H1 (cell line): ENCODE data around the gene PIK3CG. TPM values are rescaled to one million over a fixed set of nuclear protein-coding genes. Genes with fewer than 3 reads are reported as not detected.

Experiments used
- CTCF ChIA-PET: fragments of 300-600 bp; sonication (Branson Sonifier 250); formaldehyde crosslinking; loops from one replicate; lab custom pipeline; 2021; ENCODE audit not compliant: partially characterized antibody; lab: Charles Lee
- POLR2A ChIA-PET: fragments of 300-600 bp; sonication (Branson Sonifier 250); formaldehyde crosslinking; loops from one replicate; lab custom pipeline; 2021; ENCODE audit warnings: inconsistent platforms; ENCODE audit not compliant: partially characterized antibody; lab: Charles Lee
- DNase-seq, 2 experiments: peaks; one replicate each; pipeline versions ENCODE4 v3.0.0 to v3.0.0-alpha.2; 2010 to 2022; ENCODE audit warnings: low spot score in 2 of 2, low read depth in 1 of 2, mixed read lengths in 1 of 2
- FAIRE-seq: peaks from 2 replicates; lab custom pipeline; 2011; peaks lifted over from hg19 to GRCh38; lab: Jason Lieb, UNC
- H2AFZ ChIP-seq: 2 replicates; pipeline ENCODE4 v1.8.1; 2012; ENCODE audit warnings: low read length, inconsistent platforms
- H2AK5ac ChIP-seq: 2 replicates; pipeline ENCODE4 v1.6.1; 2013; ENCODE audit warnings: low read depth, low read length
- H2BK120ac ChIP-seq: replicated peaks from 2 replicates; pipeline ENCODE3; 2013; ENCODE audit warnings: low read depth, low read length, inconsistent platforms
- H2BK12ac ChIP-seq: 2 replicates; pipeline ENCODE4 v1.6.1; 2013; ENCODE audit warnings: low read depth, low read length
- H2BK15ac ChIP-seq: 2 replicates; pipeline ENCODE4 v1.6.1; 2013; ENCODE audit warnings: low read length
- H2BK20ac ChIP-seq: 2 replicates; pipeline ENCODE4 v1.6.1; 2013; ENCODE audit warnings: low read length
- H2BK5ac ChIP-seq: 2 replicates; pipeline ENCODE4 v1.6.1; 2013; ENCODE audit warnings: low read depth, low read length
- H3K14ac ChIP-seq: 2 replicates; pipeline ENCODE4 v1.6.1; 2013; ENCODE audit warnings: inconsistent platforms; ENCODE audit not compliant: insufficient read length
- H3K18ac ChIP-seq: 2 replicates; pipeline ENCODE4 v1.6.1; 2013; ENCODE audit warnings: low read length; ENCODE audit errors: extremely low read depth
- H3K23ac ChIP-seq: 2 replicates; pipeline ENCODE4 v1.6.1; 2013; ENCODE audit warnings: inconsistent platforms; ENCODE audit not compliant: insufficient read length
- H3K23me2 ChIP-seq: 2 replicates; pipeline ENCODE4 v1.6.1; 2013; ENCODE audit warnings: low read depth, low read length
- H3K27ac ChIP-seq: 2 replicates; pipeline ENCODE4 v1.6.1; 2011; ENCODE audit warnings: low read depth, low read length, inconsistent platforms
- H3K27me3 ChIP-seq, 4 experiments: replicated peaks in 1 of 4; 1 replicate in 1 of 4; 2 replicates in 3 of 4; pipeline versions ENCODE4 v1.6.1 to v1.8.1; 2011 to 2013; ENCODE audit warnings: low read length in 3 of 4, mild to moderate bottlenecking in 3 of 4, inconsistent platforms in 2 of 4, mixed read lengths in 2 of 4, moderate library complexity in 1 of 4; ENCODE audit not compliant: control insufficient read depth in 3 of 4, insufficient read depth in 3 of 4; ENCODE audit errors: extremely low read depth in 1 of 4
- H3K36me3 ChIP-seq, 4 experiments: 2 replicates each; pipeline versions ENCODE4 v1.6.1 to v1.8.1; 2011 to 2013; ENCODE audit warnings: mild to moderate bottlenecking in 4 of 4, low read length in 3 of 4, moderate library complexity in 2 of 4, control low read depth in 1 of 4, inconsistent platforms in 1 of 4; ENCODE audit not compliant: insufficient read depth in 4 of 4, control insufficient read depth in 2 of 4
- H3K4ac ChIP-seq: replicated peaks from 2 replicates; pipeline ENCODE3; 2013; ENCODE audit warnings: low read length, low read depth, mixed read lengths, inconsistent platforms; ENCODE audit not compliant: insufficient read length
- H3K4me1 ChIP-seq, 4 experiments: replicated peaks in 1 of 4; 1 replicate in 1 of 4; 2 replicates in 3 of 4; pipeline versions ENCODE4 v1.6.1 to v1.8.1; 2011 to 2013; ENCODE audit warnings: low read length in 3 of 4, inconsistent platforms in 2 of 4, mixed read lengths in 1 of 4; ENCODE audit not compliant: insufficient read depth in 4 of 4, control insufficient read depth in 3 of 4
- H3K4me2 ChIP-seq, 2 experiments: 2 replicates each; pipeline versions ENCODE4 v1.6.1 to v1.8.1; 2011 to 2013; ENCODE audit warnings: low read depth in 2 of 2, low read length in 2 of 2, control low read depth in 1 of 2, inconsistent platforms in 1 of 2, mild to moderate bottlenecking in 1 of 2; ENCODE audit not compliant: insufficient read depth in 1 of 2
- H3K4me3 ChIP-seq, 4 experiments: fragments of 200-600, 300-600 bp in 1 of 4; sonication (generic), shearing (Covaris generic), sonication (Bioruptor Twin) in 1 of 4; 2 replicates each; pipeline versions ENCODE4 v1.5.1 to v1.8.1; 2011 to 2016; ENCODE audit warnings: low read length in 4 of 4, low read depth in 3 of 4, control low read depth in 2 of 4, inconsistent platforms in 2 of 4, mild to moderate bottlenecking in 2 of 4, mixed read lengths in 1 of 4, moderate library complexity in 1 of 4; ENCODE audit not compliant: insufficient read depth in 2 of 4; ENCODE audit errors: extremely low read depth in 1 of 4
- H3K56ac ChIP-seq: replicated peaks from 2 replicates; pipeline ENCODE3; 2013; ENCODE audit warnings: low read depth, mild to moderate bottlenecking, mixed read lengths, low read length, inconsistent platforms; ENCODE audit not compliant: insufficient read length
- H3K79me1 ChIP-seq: 2 replicates; pipeline ENCODE4 v1.6.1; 2013; ENCODE audit warnings: low read depth, low read length, control low read depth
- H3K79me2 ChIP-seq, 2 experiments: 2 replicates each; pipeline versions ENCODE4 v1.6.1 to v1.8.1; 2012 to 2013; ENCODE audit warnings: low read length in 2 of 2, mild to moderate bottlenecking in 2 of 2, inconsistent platforms in 1 of 2; ENCODE audit not compliant: insufficient read depth in 2 of 2, control insufficient read depth in 1 of 2
- H3K9ac ChIP-seq, 4 experiments: replicated peaks in 1 of 4; 1 replicate in 1 of 4; 2 replicates in 3 of 4; pipeline versions ENCODE4 v1.6.1 to v1.8.1; 2011 to 2013; ENCODE audit warnings: low read depth in 3 of 4, low read length in 3 of 4, control low read depth in 2 of 4, mild to moderate bottlenecking in 2 of 4, moderate library complexity in 2 of 4, inconsistent platforms in 1 of 4; ENCODE audit errors: extremely low read depth in 1 of 4
- H3K9me3 ChIP-seq, 2 experiments: 2 replicates each; pipeline versions ENCODE4 v1.6.1 to v1.8.1; 2012 to 2013; ENCODE audit warnings: mild to moderate bottlenecking in 2 of 2, moderate library complexity in 2 of 2, control low read depth in 1 of 2, inconsistent platforms in 1 of 2, low read depth in 1 of 2, low read length in 1 of 2, mixed read lengths in 1 of 2; ENCODE audit not compliant: insufficient read depth in 2 of 2
- H4K20me1 ChIP-seq, 2 experiments: replicated peaks in 1 of 2; 2 replicates each; pipeline versions ENCODE3 to v1.8.1; 2011 to 2013; ENCODE audit warnings: inconsistent platforms in 2 of 2, low read length in 2 of 2, mild to moderate bottlenecking in 1 of 2; ENCODE audit not compliant: insufficient read depth in 2 of 2, control insufficient read depth in 1 of 2
- H4K5ac ChIP-seq: 2 replicates; pipeline ENCODE4 v1.6.1; 2013; ENCODE audit warnings: low read length, low read depth, mixed read lengths, inconsistent platforms; ENCODE audit not compliant: insufficient read length
- H4K8ac ChIP-seq: 2 replicates; pipeline ENCODE4 v1.8.0; 2013; ENCODE audit warnings: mild to moderate bottlenecking, moderate library complexity, low read length, inconsistent platforms; ENCODE audit not compliant: insufficient read depth; ENCODE audit errors: extremely low read depth
- H4K91ac ChIP-seq: replicated peaks from 2 replicates; pipeline ENCODE3; 2013; ENCODE audit warnings: low read length, mixed read lengths, inconsistent platforms; ENCODE audit not compliant: insufficient read length
- ATF2 ChIP-seq: IDR thresholded peaks from 2 replicates; pipeline ENCODE4 v1.6.1; 2012; ENCODE audit warnings: low read length, inconsistent platforms
- ATF3 ChIP-seq: IDR thresholded peaks from 2 replicates; pipeline ENCODE4 v1.6.1; 2011; ENCODE audit warnings: low read depth, mild to moderate bottlenecking, low read length; ENCODE audit not compliant: insufficient read depth
- BRCA1 ChIP-seq: IDR thresholded peaks from 2 replicates; pipeline ENCODE4 v1.6.1; 2012; ENCODE audit warnings: low read depth, low read length, improper control_type of control experiment
- CBX5 ChIP-seq: fragments of 300-800, 300-1000 bp; sonication (generic); IDR thresholded peaks from 2 replicates; pipeline ENCODE4 v1.7.1; 2016; ENCODE audit warnings: antibody characterized with exemption, low read length, low read depth
- KDM5A ChIP-seq: fragments of 200-600 bp; IDR thresholded peaks from 2 replicates; pipeline ENCODE4 v1.7.1; 2012; ENCODE audit warnings: mild to moderate bottlenecking, low read length, inconsistent platforms, mixed read lengths
- RBBP5 ChIP-seq: IDR thresholded peaks from 2 replicates; pipeline ENCODE4 v1.7.1; 2012; ENCODE audit warnings: low read depth, mild to moderate bottlenecking, inconsistent platforms, low read length, moderate library complexity, borderline replicate concordance
- RNF2 ChIP-seq: fragments of 200-900, 300-1000 bp; sonication (generic); IDR thresholded peaks from 2 replicates; pipeline ENCODE4 v1.7.1; 2016; ENCODE audit warnings: borderline replicate concordance, low read depth, mild to moderate bottlenecking, antibody characterized with exemption, low read length; ENCODE audit not compliant: poor library complexity, severe bottlenecking; ENCODE audit errors: missing control alignments
- RXRA ChIP-seq: IDR thresholded peaks from 2 replicates; pipeline ENCODE4 v1.6.1; 2011; ENCODE audit warnings: low read depth, mild to moderate bottlenecking, low read length, moderate library complexity; ENCODE audit not compliant: insufficient read depth
- TCF12 ChIP-seq: IDR thresholded peaks from 2 replicates; pipeline ENCODE4 v1.6.1; 2011; ENCODE audit warnings: low read depth, mild to moderate bottlenecking, low read length
- WGBS, 2 experiments: shearing (Covaris generic) in 1 of 2; methylation state at CpG; one replicate each; pipeline versions ENCODE4 v1.1.6 to v1.1.7; 2013 to 2015; ENCODE audit warnings: low lambda C conversion rate in 2 of 2, mixed read lengths in 2 of 2, inconsistent platforms in 1 of 2, low coverage in 1 of 2, missing lambda C conversion rate in 1 of 2; ENCODE audit not compliant: insufficient replicate concordance in 2 of 2, insufficient coverage in 1 of 2, insufficient read length in 1 of 2; ENCODE audit errors: extremely low coverage in 1 of 2, missing lambda C conversion rate in 1 of 2; 5-methylcytosine and 5-hydroxymethylcytosine counted together
- polyA plus RNA-seq, 7 experiments: library from polyadenylated mRNA; depleted of rRNA in 3 of 7; stranded (reverse) in 5 of 7; unstranded in 2 of 7; fragments of >200 nt in 5 of 7; fragments of 200-250 nt in 2 of 7; gene quantifications; 1 replicate in 5 of 7; 2 replicates in 1 of 7; 4 replicates in 1 of 7; pipeline versions ENCODE4 v1.2.1 to v1.2.3, GENCODE V29; 2011 to 2013; ENCODE audit warnings: missing spikeins in 2 of 7, mixed read lengths in 2 of 7
- total RNA-seq: library from RNA; stranded (reverse); fragmentation: NEBNext Ultra II Directional; extraction: Animal tissue kit (Norgen Biotek cat#: 25700); gene quantifications from 2 replicates; pipeline ENCODE4 v1.2.1, GENCODE V29; 2021

Gene PIK3CG
- total and polyA plus RNA-seq, 2 of the 8 experiments (the other 6 are each of a cell fraction or from before 2014, with no cell fraction given) = not detected

- H3K9me3 ChIP-seq = no peaks in the 10 kb centered on the region; a peak in 1 of 4 replicates
- no peaks in the 10 kb centered on the region for H3K36me3 ChIP-seq
- H3K23ac ChIP-seq = no peak overlapping the region
- H3K4me2 ChIP-seq = no peak overlapping the region
- DNase-seq = no peak
- no peaks in the 10 kb centered on the region for H3K23me2 ChIP-seq
- H3K79me1 ChIP-seq = no peaks in the 10 kb centered on the region
- H3K27ac ChIP-seq = no peak overlapping the region
- no peaks in the 10 kb centered on the region for H3K4me1 ChIP-seq
- POLR2A ChIA-PET = no interaction called here
- no peak for FAIRE-seq
- H3K9ac ChIP-seq = no peak overlapping the region
- no peak overlapping the region for H2BK20ac ChIP-seq
- no peak overlapping the region for H3K56ac ChIP-seq
- no peak overlapping the region for H2BK5ac ChIP-seq
- no peak overlapping the region for H4K91ac ChIP-seq
- WGBS, 2 experiments = 89% methylated on average over 2 of the region's 2 CpGs; no CpG with 5 or more reads in 1 of the 2 experiments
- H4K5ac ChIP-seq = no peak overlapping the region
- no peak overlapping the region for H3K4ac ChIP-seq
- no peak overlapping the region for H2AFZ ChIP-seq
- no peak overlapping the region for H3K14ac ChIP-seq
- H2BK15ac ChIP-seq = no peak overlapping the region
- no peak overlapping the region for H4K8ac ChIP-seq
- H3K27me3 ChIP-seq = no peaks in the 10 kb centered on the region
- no peak overlapping the region for H3K4me3 ChIP-seq
- no peaks in the 10 kb centered on the region for H3K79me2 ChIP-seq
- no peaks in the 10 kb centered on the region for H4K20me1 ChIP-seq
- CTCF ChIA-PET = interaction anchor here (0.5 to 0.7 kb wide), 2 partner anchors 41 to 275 kb away, joined by 3 read pairs; no protein-coding TSS in a partner anchor
- H2BK12ac ChIP-seq = no peak overlapping the region
- H3K18ac ChIP-seq = no peak overlapping the region
- H2AK5ac ChIP-seq = no peak overlapping the region
- no peak overlapping the region for H2BK120ac ChIP-seq
- TF ChIP-seq TCF12 = no peak
- no peak for TF ChIP-seq CBX5
- TF ChIP-seq RXRA = no peak
- no peak for TF ChIP-seq RBBP5
- no peak for TF ChIP-seq ATF3
- no peak for TF ChIP-seq KDM5A
- TF ChIP-seq ATF2 = no peak
- TF ChIP-seq BRCA1 = no peak
- TF ChIP-seq RNF2 = no peak
Observed at GRCh38 chr7:106864298-106865081, 592 bp upstream of the PIK3CG start.
